Left lung (tissue), 10 donors: Measurements from ENCODE around the gene SLC2A8. TPM values are rescaled to one million over a fixed set of nuclear protein-coding genes. Genes with fewer than 3 reads are reported as not detected.
A peak's percentile ranks its signal among the peaks of the same experiment; 100 is the strongest.

Experiments used
- ATAC-seq: fragments of 200-7000 bp; cut with Tn5 transposase; one replicate; pipeline ENCODE4 v1.9.1; 2020; ENCODE audit warnings: moderate library complexity
- DNase-seq, 4 donors: peaks; one replicate each; pipeline ENCODE4 v3.0.0-alpha.2; 2013 to 2020
- H3K27ac ChIP-seq, 2 donors: fragments of 200-600 bp; sonication (generic) in 1 of 2; one replicate each; pipeline versions ENCODE4 v1.5.0 to v1.8.0; 2020 to 2021
- H3K27me3 ChIP-seq, 2 donors: fragments of 200-600 bp; sonication (generic) in 1 of 2; one replicate each; pipeline versions ENCODE4 v1.5.0 to v1.8.0; 2020 to 2021
- H3K36me3 ChIP-seq, 2 donors: fragments of 200-600 bp; sonication (generic) in 1 of 2; one replicate each; pipeline versions ENCODE4 v1.5.0 to v1.8.0; 2020 to 2021
- H3K4me1 ChIP-seq, 2 donors: fragments of 200-600 bp; one replicate each; pipeline ENCODE4 v1.8.0; 2021
- H3K4me3 ChIP-seq, 2 donors: fragments of 200-600 bp; sonication (generic) in 1 of 2; one replicate each; pipeline versions ENCODE4 v1.5.0 to v1.8.0; 2020 to 2021; ENCODE audit warnings: mild to moderate bottlenecking in 1 of 2
- H3K9me3 ChIP-seq, 2 donors: fragments of 200-600 bp; sonication (generic) in 1 of 2; one replicate each; pipeline versions ENCODE4 v1.5.0 to v1.8.0; 2020 to 2021
- intact Hi-C, 2 donors: fragments of 100-400 bp; cut with DNase I; formaldehyde crosslinking; loops; one replicate each; pipeline versions ENCODE4 v1.11.2 to v1.14.2; 2022
- polyA plus RNA-seq, 6 donors: library from polyadenylated mRNA; unstranded; fragments of 120-200 nt; gene quantifications; one replicate each; pipeline ENCODE4 v1.2.1, GENCODE V29; 2013; ENCODE audit not compliant: insufficient read length in 6 of 6
- total RNA-seq, 2 donors: library from RNA; stranded (reverse); fragmentation: NEBNext Ultra II Directional; extraction: Animal tissue kit (Norgen Biotek cat#: 25700); gene quantifications; one replicate each; pipeline ENCODE4 v1.2.1, GENCODE V29; 2021
- TF ChIP-seq, protein P1 (sequence below), 2 donors: fragments of 200-600 bp; sonication (generic) in 1 of 2; IDR thresholded peaks; one replicate each; pipeline versions ENCODE4 v1.5.0 to v1.8.0; 2021; ENCODE audit warnings: antibody characterized with exemption in 2 of 2
- donor health status: DM: no; HTN: yes; CAD: no.
- donor health status: DM: no; HTN: no; CAD: no.

SLC2A8 gene
- total and polyA plus RNA-seq, 8 donors: 18.6 to 24.2 (median 21.6) TPM

DNA sequence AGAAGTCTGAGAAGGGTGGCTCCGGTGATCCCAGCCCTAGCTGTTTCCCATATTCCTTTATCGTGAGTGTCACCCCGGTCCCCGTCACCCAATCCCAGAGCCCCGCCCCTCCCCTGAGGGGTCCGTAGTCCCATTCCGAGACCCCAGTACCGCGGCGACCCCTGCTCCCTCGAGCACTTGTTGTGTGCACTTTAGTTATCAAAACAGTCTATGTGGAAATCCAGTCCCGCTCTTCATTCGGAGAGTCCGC, 54.6 kb downstream of the SLC2A8 start:
- ATAC-seq (peak; percentile 18), DNase-seq (no peak)
- Histone ChIP-seq H3K9me3 (no peaks in the 10 kb centered on the region), H3K27ac (peak overlapping the region; percentile 87 to 94), H3K27me3 (no peaks in the 10 kb centered on the region), H3K4me1 (peaks cover 14 to 67% of the 10 kb centered on the region in 2 donors), H3K4me3 (peak overlapping the region; percentile 81 to 91), H3K36me3 (peaks cover 0 to 39% of the 10 kb centered on the region in 2 donors)
- intact Hi-C loops: no loop called here
- TF ChIP-seq, protein P1, sequence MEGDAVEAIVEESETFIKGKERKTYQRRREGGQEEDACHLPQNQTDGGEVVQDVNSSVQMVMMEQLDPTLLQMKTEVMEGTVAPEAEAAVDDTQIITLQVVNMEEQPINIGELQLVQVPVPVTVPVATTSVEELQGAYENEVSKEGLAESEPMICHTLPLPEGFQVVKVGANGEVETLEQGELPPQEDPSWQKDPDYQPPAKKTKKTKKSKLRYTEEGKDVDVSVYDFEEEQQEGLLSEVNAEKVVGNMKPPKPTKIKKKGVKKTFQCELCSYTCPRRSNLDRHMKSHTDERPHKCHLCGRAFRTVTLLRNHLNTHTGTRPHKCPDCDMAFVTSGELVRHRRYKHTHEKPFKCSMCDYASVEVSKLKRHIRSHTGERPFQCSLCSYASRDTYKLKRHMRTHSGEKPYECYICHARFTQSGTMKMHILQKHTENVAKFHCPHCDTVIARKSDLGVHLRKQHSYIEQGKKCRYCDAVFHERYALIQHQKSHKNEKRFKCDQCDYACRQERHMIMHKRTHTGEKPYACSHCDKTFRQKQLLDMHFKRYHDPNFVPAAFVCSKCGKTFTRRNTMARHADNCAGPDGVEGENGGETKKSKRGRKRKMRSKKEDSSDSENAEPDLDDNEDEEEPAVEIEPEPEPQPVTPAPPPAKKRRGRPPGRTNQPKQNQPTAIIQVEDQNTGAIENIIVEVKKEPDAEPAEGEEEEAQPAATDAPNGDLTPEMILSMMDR (IDR thresholded peaks at IDR 0.05): no peak

DNA sequence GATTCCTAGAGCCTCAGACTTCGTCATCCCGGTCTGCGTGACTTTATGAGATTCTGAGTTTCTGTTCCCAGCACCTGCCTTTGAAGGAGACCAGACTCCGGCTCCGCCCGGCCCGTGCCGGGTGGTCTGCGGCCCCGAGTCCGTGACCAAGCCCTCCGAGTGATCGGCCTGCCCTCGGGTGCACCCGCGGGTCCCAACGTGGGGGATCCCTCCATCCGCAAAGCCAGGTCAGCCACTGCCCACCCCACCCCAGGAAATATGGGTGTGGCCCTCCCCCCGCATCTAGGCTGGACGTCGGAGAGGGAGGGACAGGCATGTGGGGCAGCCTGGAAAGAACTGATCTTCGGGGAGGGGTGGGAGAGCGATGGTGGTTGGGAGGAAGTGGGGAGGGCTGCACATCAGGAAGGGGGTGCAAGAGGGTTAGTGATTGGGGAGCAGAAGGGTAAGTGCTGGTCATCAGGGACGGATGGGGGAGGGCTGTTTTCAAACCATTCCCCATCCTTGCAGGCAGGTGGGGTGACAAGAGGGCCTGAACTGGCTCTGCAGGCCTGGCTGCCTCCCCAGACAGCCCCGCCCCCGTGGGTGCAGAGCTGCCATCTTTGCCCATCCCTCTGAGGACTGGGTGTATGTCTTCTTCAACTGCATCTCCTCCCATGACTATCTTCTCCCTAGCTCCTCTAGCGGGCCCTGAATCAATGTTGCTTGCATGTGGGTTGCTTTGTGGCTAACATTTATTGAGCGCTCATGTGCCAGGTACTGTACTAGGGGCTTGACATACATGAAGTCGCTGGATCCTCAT, 55.1 kb downstream of the SLC2A8 start:
- intact Hi-C loops: no loop called here
- H3K27ac ChIP-seq: peak overlapping the region; percentile 87 to 94
- no peaks in the 10 kb centered on the region for H3K9me3 ChIP-seq
- peaks cover 14 to 67% of the 10 kb centered on the region in 2 donors for H3K4me1 ChIP-seq
- ATAC-seq: peak; percentile 40
- H3K4me3 ChIP-seq: peak overlapping the region; percentile 81 to 91
- TF ChIP-seq, protein P1 (IDR thresholded peaks at IDR 0.05): no peak
- peak in 3 of 4 donors; percentile 30 to 85 (median 57) for DNase-seq
- no peaks in the 10 kb centered on the region for H3K27me3 ChIP-seq
- H3K36me3 ChIP-seq: peaks cover 0 to 39% of the 10 kb centered on the region in 2 donors

DNA sequence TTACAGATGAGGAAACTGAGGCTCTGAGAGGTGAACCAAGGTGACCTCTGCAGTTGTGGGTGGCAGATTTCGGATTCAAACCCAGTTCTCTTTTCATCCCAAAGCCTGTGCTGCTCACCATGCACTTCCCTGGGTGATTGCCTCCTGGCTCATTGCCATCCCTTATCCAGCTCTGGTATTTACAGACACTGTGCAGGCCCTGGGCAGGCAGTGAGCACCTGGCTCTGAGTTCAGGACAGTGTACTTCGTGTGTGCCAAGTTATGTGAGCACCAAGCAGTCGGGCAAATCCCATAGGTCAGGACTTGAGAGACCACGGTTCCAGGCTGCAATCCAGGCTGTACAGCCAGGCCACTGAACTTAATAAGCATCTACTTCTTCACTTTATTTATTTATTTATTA, 55.7 kb downstream of the SLC2A8 start:
- TF ChIP-seq, protein P1 (IDR thresholded peaks at IDR 0.05): no peak
- Histone ChIP-seq H3K4me3 (peak overlapping the region in 1 of 2 donors; percentile 81), H3K9me3 (no peaks in the 10 kb centered on the region), H3K4me1 (peaks cover 14 to 64% of the 10 kb centered on the region in 2 donors), H3K27me3 (no peaks in the 10 kb centered on the region), H3K27ac (peak overlapping the region in 1 of 2 donors; percentile 87), H3K36me3 (peaks cover 0 to 39% of the 10 kb centered on the region in 2 donors)
- DNase-seq (peak in 2 of 4 donors; percentile 21 to 53), ATAC-seq (peak; percentile 8)
- intact Hi-C loops: no loop called here

DNA sequence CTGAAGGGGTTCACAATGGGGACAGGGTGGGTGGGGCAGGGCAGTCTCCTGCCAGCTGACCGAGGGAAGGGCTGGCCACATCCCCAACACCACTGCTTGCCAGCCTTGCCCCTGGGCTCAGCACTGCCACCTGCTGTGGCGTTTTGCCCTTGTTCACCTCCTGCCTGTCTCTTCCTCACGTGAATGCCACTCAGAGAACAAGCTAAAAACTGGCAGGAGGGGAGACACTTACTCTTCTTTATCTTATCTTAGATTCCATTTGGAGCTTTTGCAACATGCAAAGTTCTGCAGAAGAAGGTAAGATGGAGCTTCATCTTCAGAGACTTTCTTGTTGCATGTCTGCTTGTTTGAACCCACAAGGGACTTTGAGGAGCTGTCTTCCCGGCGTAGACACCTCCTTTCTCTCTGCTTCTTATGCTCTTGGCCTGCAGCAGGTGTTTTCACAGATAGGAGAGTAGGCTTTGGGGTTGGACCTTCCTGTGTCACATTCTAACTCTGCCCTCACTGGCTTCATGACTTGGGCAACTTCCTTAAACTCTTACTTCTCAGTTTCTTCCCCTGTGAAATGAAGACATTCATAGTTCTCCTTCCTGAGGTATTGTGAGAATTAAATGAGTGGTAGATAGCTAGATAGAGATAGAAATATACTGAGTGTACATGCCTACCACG, 58.5 kb downstream of the SLC2A8 start:
- Histone ChIP-seq H3K9me3 (no peaks in the 10 kb centered on the region), H3K4me1 (peaks cover 0 to 36% of the 10 kb centered on the region in 2 donors), H3K27ac (peak overlapping the region in 1 of 2 donors; percentile 83), H3K4me3 (no peak overlapping the region), H3K36me3 (peaks cover 0 to 37% of the 10 kb centered on the region in 2 donors), H3K27me3 (no peaks in the 10 kb centered on the region)
- TF ChIP-seq, protein P1 (IDR thresholded peaks at IDR 0.05): peak in 1 of 2 donors; percentile 18
- DNase-seq (peak in 1 of 4 donors; percentile 81), ATAC-seq (no peak)
- intact Hi-C loops: no loop called here

DNA sequence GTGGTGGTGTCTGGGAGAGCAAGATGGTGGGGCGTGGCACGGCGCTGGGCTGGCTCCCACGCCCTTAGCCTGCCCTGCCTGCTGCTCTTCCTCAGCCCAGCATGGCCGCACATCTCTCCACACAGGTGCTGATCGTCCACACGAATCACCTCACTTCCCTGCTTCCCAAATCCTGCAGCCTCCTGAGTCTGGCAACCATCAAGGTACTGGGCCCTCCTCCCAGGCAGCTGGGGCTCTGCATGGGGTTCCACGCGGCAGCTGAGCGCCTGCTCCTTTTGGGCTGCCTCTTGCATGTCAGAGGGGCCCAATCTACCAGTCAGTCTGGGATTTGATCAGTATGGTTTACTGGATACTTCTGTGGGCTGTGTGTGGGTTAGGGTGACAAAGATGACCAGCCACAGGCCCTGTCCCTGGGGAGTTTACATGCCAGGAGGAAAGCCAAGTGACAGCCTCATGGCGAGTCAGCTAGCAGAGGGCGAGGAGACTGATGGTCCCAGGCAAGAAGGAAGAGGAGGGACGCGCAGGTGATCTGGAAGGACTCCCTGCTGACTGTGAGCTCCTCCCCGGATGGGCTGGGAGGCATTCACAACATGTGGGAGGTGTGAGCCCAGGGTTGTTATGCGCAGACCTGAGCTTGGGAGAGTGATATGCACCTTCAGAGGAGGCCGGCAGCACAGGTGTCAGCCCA, 60.4 kb downstream of the SLC2A8 start:
- no peaks in the 10 kb centered on the region for H3K27me3 ChIP-seq
- DNase-seq (no peak), ATAC-seq (no peak)
- intact Hi-C loops: no loop called here
- no peaks in the 10 kb centered on the region for H3K9me3 ChIP-seq
- no peak overlapping the region for H3K4me3 ChIP-seq
- TF ChIP-seq, protein P1 (IDR thresholded peaks at IDR 0.05): no peak
- H3K27ac ChIP-seq: no peak overlapping the region
- peaks cover 0 to 54% of the 10 kb centered on the region in 2 donors for H3K36me3 ChIP-seq
- peaks cover 0 to 30% of the 10 kb centered on the region in 2 donors for H3K4me1 ChIP-seq
